Suppressor macrophage treated with lipopolysaccharide for 1 hour (primary cell): ENCODE results near the gene IMMP2L.
A peak's percentile ranks its signal among the peaks of the same experiment; 100 is the strongest.
"Not testable (repeated sequence)": the region's sequence is repeated elsewhere in the genome, so short reads cannot be mapped to it uniquely, and the experiment has no call there.

ENCODE experiments used
- DNase-seq, 3 donors: peaks; one replicate each; pipeline ENCODE4 v3.0.0-alpha.2; 2020 to 2022

The IMMP2L gene

GRCh38 chr7:111092406-111093236 is 469.7 kb downstream of the IMMP2L start:
- no peak for DNase-seq

- DNase-seq: no peak
Observed at GRCh38 chr7:111091593-111092358, 470.5 kb downstream of the IMMP2L start.

GRCh38 chr7:111090846-111091245 is 471.4 kb downstream of the IMMP2L start, which contains the start of gene LRRN3:
Gene LRRN3 (plus strand): TSS chr7:111091127. CDS start chr7:111122773, 31,646 bp downstream.
- no peak for DNase-seq

- DNase-seq: peak; percentile 49 to 75 (median 66)
Observed at GRCh38 chr7:111089822-111090426, 472.4 kb downstream of the IMMP2L start.

GRCh38 chr7:111088328-111088727 is 474.0 kb downstream of the IMMP2L start:
- DNase-seq: no peak

GRCh38 chr7:111086532-111086931 is 475.8 kb downstream of the IMMP2L start:
- peak; percentile 25 to 62 (median 26) for DNase-seq

- no peak for DNase-seq
Observed at GRCh38 chr7:111085356-111085755, 476.9 kb downstream of the IMMP2L start.

- DNase-seq: peak; percentile 80 to 90 (median 88)
Observed at GRCh38 chr7:111083413-111083812, 478.9 kb downstream of the IMMP2L start.

GRCh38 chr7:111082351-111082750 is 479.9 kb downstream of the IMMP2L start:
- DNase-seq: no peak

- no peak for DNase-seq
Observed at GRCh38 chr7:111081546-111082267, 480.6 kb downstream of the IMMP2L start.

- no peak for DNase-seq
Observed at GRCh38 chr7:111080495-111081105, 481.7 kb downstream of the IMMP2L start.

- DNase-seq: no peak
Observed at GRCh38 chr7:111077001-111077400, 485.3 kb downstream of the IMMP2L start.

- DNase-seq: no peak
Observed at GRCh38 chr7:111076205-111076604, 486.1 kb downstream of the IMMP2L start.

- DNase-seq: no peak
Observed at GRCh38 chr7:111075498-111075897, 486.8 kb downstream of the IMMP2L start.

- no peak for DNase-seq
Observed at GRCh38 chr7:111074748-111075146, 487.5 kb downstream of the IMMP2L start.

GRCh38 chr7:111074071-111074747 is 488.1 kb downstream of the IMMP2L start:
- DNase-seq: peak; percentile 5 to 31 (median 24)

GRCh38 chr7:111072658-111073057 is 489.6 kb downstream of the IMMP2L start:
- DNase-seq: not testable (repeated sequence)

- DNase-seq: no peak
Observed at GRCh38 chr7:111071556-111071955, 490.7 kb downstream of the IMMP2L start.

- DNase-seq: no peak
Observed at GRCh38 chr7:111068618-111069017, 493.7 kb downstream of the IMMP2L start.

- no peak for DNase-seq
Observed at GRCh38 chr7:111067682-111068081, 494.6 kb downstream of the IMMP2L start.

- no peak for DNase-seq
Observed at GRCh38 chr7:111067251-111067650, 495.0 kb downstream of the IMMP2L start.

- no peak for DNase-seq
Observed at GRCh38 chr7:111063166-111063565, 499.1 kb downstream of the IMMP2L start.
